Upper lobe of right lung (tissue), 1 donor: ENCODE results near the gene FUT8. TPM values are rescaled to one million over a fixed set of nuclear protein-coding genes. Genes with fewer than 3 reads are reported as not detected.
"Not testable (repeated sequence)": the region's sequence is repeated elsewhere in the genome, so short reads cannot be mapped to it uniquely, and the experiment has no call there.

Experiments used
- ATAC-seq: fragments of 200-7000 bp; cut with Tn5 transposase; one replicate; pipeline ENCODE4 v1.9.1; 2020; ENCODE audit warnings: mild to moderate bottlenecking, moderate library complexity
- DNase-seq: peaks from one replicate; pipeline ENCODE4 v3.0.0-alpha.2; 2020
- H3K27ac ChIP-seq: fragments of 200-600 bp; one replicate; pipeline ENCODE4 v1.8.0; 2022
- H3K27me3 ChIP-seq: fragments of 200-600 bp; one replicate; pipeline ENCODE4 v1.8.0; 2022; ENCODE audit warnings: mild to moderate bottlenecking
- H3K36me3 ChIP-seq: fragments of 200-600 bp; one replicate; pipeline ENCODE4 v1.8.0; 2022
- H3K4me1 ChIP-seq: fragments of 200-600 bp; one replicate; pipeline ENCODE4 v1.8.0; 2022
- H3K4me3 ChIP-seq: fragments of 200-600 bp; one replicate; pipeline ENCODE4 v1.8.0; 2022; ENCODE audit warnings: mild to moderate bottlenecking
- H3K9me3 ChIP-seq: fragments of 200-600 bp; one replicate; pipeline ENCODE4 v1.8.0; 2022
- intact Hi-C: fragments of 100-400 bp; cut with DNase I; formaldehyde crosslinking; loops from one replicate; pipeline ENCODE4 v1.11.0; 2022
- total RNA-seq: library from RNA; stranded (reverse); fragmentation: NEBNext Ultra II Directional; extraction: Animal tissue kit (Norgen Biotek cat#: 25700); gene quantifications from one replicate; pipeline ENCODE4 v1.2.1, GENCODE V29; 2021
- TF ChIP-seq, protein P1 (sequence below): fragments of 200-600 bp; IDR thresholded peaks from one replicate; pipeline ENCODE4 v1.8.0; 2022; ENCODE audit warnings: antibody characterized with exemption
- donor health status: DM: no; HTN: yes; CAD: no; lungs with severe emphysema.

Gene FUT8
- total RNA-seq, 1 donor from 2014 or later, result 31.8 TPM

- Histone ChIP-seq H3K4me1 (no peaks in the 10 kb centered on the region), H3K9me3 (no peaks in the 10 kb centered on the region), H3K4me3 (no peak overlapping the region), H3K27me3 (no peaks in the 10 kb centered on the region), H3K27ac (no peak overlapping the region), H3K36me3 (no peaks in the 10 kb centered on the region)
- ATAC-seq (no peak), DNase-seq (no peak)
- TF ChIP-seq, protein P1, sequence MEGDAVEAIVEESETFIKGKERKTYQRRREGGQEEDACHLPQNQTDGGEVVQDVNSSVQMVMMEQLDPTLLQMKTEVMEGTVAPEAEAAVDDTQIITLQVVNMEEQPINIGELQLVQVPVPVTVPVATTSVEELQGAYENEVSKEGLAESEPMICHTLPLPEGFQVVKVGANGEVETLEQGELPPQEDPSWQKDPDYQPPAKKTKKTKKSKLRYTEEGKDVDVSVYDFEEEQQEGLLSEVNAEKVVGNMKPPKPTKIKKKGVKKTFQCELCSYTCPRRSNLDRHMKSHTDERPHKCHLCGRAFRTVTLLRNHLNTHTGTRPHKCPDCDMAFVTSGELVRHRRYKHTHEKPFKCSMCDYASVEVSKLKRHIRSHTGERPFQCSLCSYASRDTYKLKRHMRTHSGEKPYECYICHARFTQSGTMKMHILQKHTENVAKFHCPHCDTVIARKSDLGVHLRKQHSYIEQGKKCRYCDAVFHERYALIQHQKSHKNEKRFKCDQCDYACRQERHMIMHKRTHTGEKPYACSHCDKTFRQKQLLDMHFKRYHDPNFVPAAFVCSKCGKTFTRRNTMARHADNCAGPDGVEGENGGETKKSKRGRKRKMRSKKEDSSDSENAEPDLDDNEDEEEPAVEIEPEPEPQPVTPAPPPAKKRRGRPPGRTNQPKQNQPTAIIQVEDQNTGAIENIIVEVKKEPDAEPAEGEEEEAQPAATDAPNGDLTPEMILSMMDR, result no peak
- intact Hi-C loops, result no loop called here
These were observed 284.3 kb downstream of the FUT8 start for GRCh38 chr14:65696801-65697200.

DNA sequence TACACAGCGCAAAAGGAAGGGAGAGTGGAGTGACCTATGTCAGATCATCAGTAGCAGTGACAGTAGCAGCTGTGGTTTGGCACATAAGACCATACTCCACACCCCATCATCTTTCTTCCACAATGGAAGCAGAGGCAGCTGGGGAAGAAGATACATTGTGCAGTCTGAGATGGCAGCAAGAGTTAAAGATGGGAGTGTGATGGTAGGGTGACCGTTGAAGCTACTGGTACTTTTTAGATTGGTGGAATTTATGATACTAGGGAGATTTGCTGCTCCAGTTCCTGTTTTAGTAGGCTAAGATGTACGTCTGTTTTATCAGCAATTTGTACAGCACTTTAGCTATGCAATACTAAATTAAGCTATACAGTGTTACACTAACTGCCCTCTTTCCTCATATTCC is 291.0 kb downstream of the FUT8 start:
- H3K27ac ChIP-seq, result no peak overlapping the region
- no peaks in the 10 kb centered on the region for H3K27me3 ChIP-seq
- H3K9me3 ChIP-seq, result no peaks in the 10 kb centered on the region
- no peak overlapping the region for H3K4me3 ChIP-seq
- TF ChIP-seq, protein P1, result no peak
- DNase-seq, result no peak
- H3K4me1 ChIP-seq, result no peaks in the 10 kb centered on the region
- no peaks in the 10 kb centered on the region for H3K36me3 ChIP-seq
- ATAC-seq, result no peak
- intact Hi-C loops, result no loop called here

DNA sequence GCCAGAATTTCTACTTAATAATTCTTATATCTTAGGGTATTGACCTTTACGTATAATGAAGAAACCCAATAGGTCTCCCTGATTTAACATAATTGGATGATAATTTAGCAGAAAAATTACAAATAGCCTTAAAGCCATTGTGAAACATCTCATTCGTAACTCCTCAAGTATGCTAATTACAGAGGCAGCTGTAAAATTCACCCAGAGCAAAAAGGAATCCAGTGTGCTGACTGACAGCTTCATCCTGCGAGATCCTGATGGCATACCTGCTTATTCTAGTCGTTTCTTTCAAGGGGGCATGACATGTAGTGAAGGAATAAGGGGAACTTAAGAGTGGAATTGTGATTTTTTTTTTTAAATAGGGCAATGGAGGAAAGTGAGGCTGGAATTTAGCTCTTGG is 291.5 kb downstream of the FUT8 start:
- H3K27ac ChIP-seq, result no peak overlapping the region
- TF ChIP-seq, protein P1, result no peak
- intact Hi-C loops, result no loop called here
- no peaks in the 10 kb centered on the region for H3K4me1 ChIP-seq
- no peaks in the 10 kb centered on the region for H3K27me3 ChIP-seq
- DNase-seq, result no peak
- H3K9me3 ChIP-seq, result no peaks in the 10 kb centered on the region
- no peak for ATAC-seq
- H3K36me3 ChIP-seq, result no peaks in the 10 kb centered on the region
- H3K4me3 ChIP-seq, result no peak overlapping the region

DNA sequence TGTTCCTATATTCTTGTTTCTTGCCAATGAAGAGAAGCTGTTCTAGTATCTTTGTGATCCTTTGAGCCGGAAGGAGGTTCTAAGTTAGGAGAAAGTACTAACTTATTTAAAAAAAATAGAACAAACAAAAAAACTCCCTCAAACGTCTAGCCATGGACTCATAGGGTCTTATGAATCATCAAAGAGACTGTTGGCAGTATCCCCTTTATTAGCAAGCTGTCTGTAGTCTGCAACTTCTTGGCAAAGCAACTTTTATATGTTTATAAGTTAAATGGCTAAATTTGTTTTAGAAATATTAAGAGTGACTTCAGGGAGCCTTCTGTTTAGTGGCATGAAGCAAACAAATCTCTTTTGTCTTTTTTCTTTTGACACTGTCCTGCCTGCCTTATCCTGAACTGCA is 291.9 kb downstream of the FUT8 start:
- intact Hi-C loops, result no loop called here
- TF ChIP-seq, protein P1, result no peak
- no peak for ATAC-seq

GRCh38 chr14:65704850-65705249 is 292.3 kb downstream of the FUT8 start:
- ATAC-seq (no peak), DNase-seq (no peak)
- Histone ChIP-seq H3K27me3 (no peaks in the 10 kb centered on the region), H3K27ac (no peak overlapping the region), H3K9me3 (no peaks in the 10 kb centered on the region), H3K4me3 (no peak overlapping the region), H3K4me1 (no peaks in the 10 kb centered on the region), H3K36me3 (no peaks in the 10 kb centered on the region)
- intact Hi-C loops, result no loop called here
- TF ChIP-seq, protein P1, result no peak

More for the DNA sequence above, 291.9 kb downstream of the FUT8 start:
- Histone ChIP-seq H3K9me3 (no peaks in the 10 kb centered on the region), H3K27ac (no peak overlapping the region), H3K36me3 (no peaks in the 10 kb centered on the region), H3K4me3 (no peak overlapping the region), H3K27me3 (no peaks in the 10 kb centered on the region), H3K4me1 (no peaks in the 10 kb centered on the region)
- DNase-seq, result no peak

- Histone ChIP-seq H3K4me1 (no peaks in the 10 kb centered on the region), H3K27me3 (no peaks in the 10 kb centered on the region), H3K4me3 (no peak overlapping the region), H3K36me3 (no peaks in the 10 kb centered on the region), H3K27ac (no peak overlapping the region), H3K9me3 (peaks cover 5% of the 10 kb centered on the region)
- DNase-seq (no peak), ATAC-seq (no peak)
- TF ChIP-seq, protein P1, result no peak
- intact Hi-C loops, result no loop called here
These were observed 297.0 kb downstream of the FUT8 start for GRCh38 chr14:65709576-65709975.

GRCh38 chr14:65716813-65717212 is 304.3 kb downstream of the FUT8 start:
- H3K27ac ChIP-seq, DNase-seq, intact Hi-C loops: not testable (repeated sequence)

GRCh38 chr14:65717384-65717915 is 304.9 kb downstream of the FUT8 start:
- H3K36me3 ChIP-seq, H3K27me3 ChIP-seq, H3K4me3 ChIP-seq, H3K27ac ChIP-seq, intact Hi-C loops, ATAC-seq, DNase-seq, H3K9me3 ChIP-seq, H3K4me1 ChIP-seq: not testable (repeated sequence)

More at GRCh38 chr14:65716813-65717212, 304.3 kb downstream of the FUT8 start:
- H3K27me3 ChIP-seq, H3K4me3 ChIP-seq, H3K4me1 ChIP-seq, ATAC-seq, H3K9me3 ChIP-seq, H3K36me3 ChIP-seq: not testable (repeated sequence)
